Measurements from ENCODE around the gene DHX40. TPM values are rescaled to one million over a fixed set of nuclear protein-coding genes. Genes with fewer than 3 reads are reported as not detected.

The DHX40 gene
- total and polyA plus RNA-seq, 2 of the 13 experiments (the other 11 are each of a cell fraction or from before 2014, with no cell fraction given), result 22.2 to 37.0 TPM

DNA sequence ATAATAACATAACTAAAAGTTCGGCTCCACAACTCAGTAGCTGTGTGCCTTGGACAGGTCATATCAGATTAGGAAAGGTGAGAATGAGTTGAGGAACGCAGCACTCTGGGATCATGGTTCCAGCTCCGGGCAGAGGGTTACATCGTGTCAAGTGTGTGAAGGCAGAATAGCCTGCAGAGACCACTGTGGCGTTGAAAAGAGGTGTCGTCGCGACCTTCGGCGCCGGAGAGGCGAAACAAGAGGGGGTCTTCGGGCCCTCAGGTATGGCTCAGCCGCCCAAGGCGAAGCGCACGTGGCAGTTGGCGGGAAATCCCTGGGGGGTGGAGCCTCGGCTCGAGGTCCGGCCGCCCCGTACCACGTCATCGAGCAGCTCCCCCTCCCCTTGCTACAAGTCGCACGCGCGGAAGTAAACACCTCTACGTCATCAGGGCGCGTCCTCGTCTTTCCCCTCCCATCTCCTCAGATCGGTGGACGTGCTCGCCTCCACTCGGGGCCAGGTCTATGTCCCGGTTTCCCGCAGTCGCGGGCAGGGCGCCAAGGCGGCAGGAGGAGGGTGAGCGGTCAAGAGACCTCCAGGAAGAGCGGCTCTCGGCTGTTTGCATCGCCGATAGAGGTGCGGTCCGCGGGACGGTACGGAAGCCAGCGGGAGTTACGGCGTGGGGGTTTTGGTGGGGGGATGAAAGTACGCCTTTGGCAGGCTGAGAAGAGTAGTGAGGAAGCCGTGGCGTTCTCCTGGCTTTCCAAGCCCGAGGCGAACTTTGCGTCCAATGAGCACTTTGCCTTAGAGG lies at the start of gene DHX40 (continued):
- TF ChIP-seq CHD4 (IDR thresholded peaks at IDR 0.05; ENCODE audit: borderline replicate concordance, low read length) (0 out of 2 replicates have a peak, but pooled peaks have one; percentile 17), ZNF33B (CRISPR knock-in tag; IDR thresholded peaks at IDR 0.05) (peak; percentile 86; the same call in 1 of the 2 replicates), PRPF4 (IDR thresholded peaks at IDR 0.05; ENCODE audit: low read depth, low read length, poor library complexity, severe bottlenecking) (no peak), ZKSCAN8 (CRISPR knock-in tag; IDR thresholded peaks at IDR 0.05; ENCODE audit: borderline replicate concordance) (0 out of 2 replicates have a peak, but pooled peaks have one; percentile 16), MAZ (IDR thresholded peaks at IDR 0.05; ENCODE audit: borderline replicate concordance, low read depth, low read length) (peak; percentile 100), MAZ (CRISPR knock-in tag; IDR thresholded peaks at IDR 0.05; ENCODE audit: low read depth) (peak; percentile 100), GLI4 (CRISPR knock-in tag; IDR thresholded peaks at IDR 0.05; ENCODE audit: borderline replicate concordance) (no peak), CBX2 (IDR thresholded peaks at IDR 0.05; ENCODE audit: low read depth, low read length) (no peak), CBX2 (CRISPR knock-in tag; IDR thresholded peaks at IDR 0.05; ENCODE audit: low read depth) (no peak), RARA (CRISPR knock-in tag; IDR thresholded peaks at IDR 0.05) (peak; percentile 31; the same call in 1 of the 2 replicates), AGO1 (IDR thresholded peaks at IDR 0.05; ENCODE audit: low read depth, low read length, poor library complexity, severe bottlenecking) (no peak), CBX1 (IDR thresholded peaks at IDR 0.05; ENCODE audit: low read depth) (peak; percentile 28), POLR2G (IDR thresholded peaks at IDR 0.05; ENCODE audit: low read depth, low read length) (peak; percentile 69)
- TF ChIP-seq, protein P1, sequence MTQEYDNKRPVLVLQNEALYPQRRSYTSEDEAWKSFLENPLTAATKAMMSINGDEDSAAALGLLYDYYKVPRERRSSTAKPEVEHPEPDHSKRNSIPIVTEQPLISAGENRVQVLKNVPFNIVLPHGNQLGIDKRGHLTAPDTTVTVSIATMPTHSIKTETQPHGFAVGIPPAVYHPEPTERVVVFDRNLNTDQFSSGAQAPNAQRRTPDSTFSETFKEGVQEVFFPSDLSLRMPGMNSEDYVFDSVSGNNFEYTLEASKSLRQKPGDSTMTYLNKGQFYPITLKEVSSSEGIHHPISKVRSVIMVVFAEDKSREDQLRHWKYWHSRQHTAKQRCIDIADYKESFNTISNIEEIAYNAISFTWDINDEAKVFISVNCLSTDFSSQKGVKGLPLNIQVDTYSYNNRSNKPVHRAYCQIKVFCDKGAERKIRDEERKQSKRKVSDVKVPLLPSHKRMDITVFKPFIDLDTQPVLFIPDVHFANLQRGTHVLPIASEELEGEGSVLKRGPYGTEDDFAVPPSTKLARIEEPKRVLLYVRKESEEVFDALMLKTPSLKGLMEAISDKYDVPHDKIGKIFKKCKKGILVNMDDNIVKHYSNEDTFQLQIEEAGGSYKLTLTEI (CRISPR knock-in tag; conservative IDR thresholded peaks at IDR 0.05), result no peak
- TF ChIP-seq, protein P2, sequence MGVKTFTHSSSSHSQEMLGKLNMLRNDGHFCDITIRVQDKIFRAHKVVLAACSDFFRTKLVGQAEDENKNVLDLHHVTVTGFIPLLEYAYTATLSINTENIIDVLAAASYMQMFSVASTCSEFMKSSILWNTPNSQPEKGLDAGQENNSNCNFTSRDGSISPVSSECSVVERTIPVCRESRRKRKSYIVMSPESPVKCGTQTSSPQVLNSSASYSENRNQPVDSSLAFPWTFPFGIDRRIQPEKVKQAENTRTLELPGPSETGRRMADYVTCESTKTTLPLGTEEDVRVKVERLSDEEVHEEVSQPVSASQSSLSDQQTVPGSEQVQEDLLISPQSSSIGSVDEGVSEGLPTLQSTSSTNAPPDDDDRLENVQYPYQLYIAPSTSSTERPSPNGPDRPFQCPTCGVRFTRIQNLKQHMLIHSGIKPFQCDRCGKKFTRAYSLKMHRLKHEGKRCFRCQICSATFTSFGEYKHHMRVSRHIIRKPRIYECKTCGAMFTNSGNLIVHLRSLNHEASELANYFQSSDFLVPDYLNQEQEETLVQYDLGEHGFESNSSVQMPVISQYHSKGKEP (CRISPR knock-in tag; IDR thresholded peaks at IDR 0.05), result peak; percentile 95
- TF ChIP-seq, protein P3, sequence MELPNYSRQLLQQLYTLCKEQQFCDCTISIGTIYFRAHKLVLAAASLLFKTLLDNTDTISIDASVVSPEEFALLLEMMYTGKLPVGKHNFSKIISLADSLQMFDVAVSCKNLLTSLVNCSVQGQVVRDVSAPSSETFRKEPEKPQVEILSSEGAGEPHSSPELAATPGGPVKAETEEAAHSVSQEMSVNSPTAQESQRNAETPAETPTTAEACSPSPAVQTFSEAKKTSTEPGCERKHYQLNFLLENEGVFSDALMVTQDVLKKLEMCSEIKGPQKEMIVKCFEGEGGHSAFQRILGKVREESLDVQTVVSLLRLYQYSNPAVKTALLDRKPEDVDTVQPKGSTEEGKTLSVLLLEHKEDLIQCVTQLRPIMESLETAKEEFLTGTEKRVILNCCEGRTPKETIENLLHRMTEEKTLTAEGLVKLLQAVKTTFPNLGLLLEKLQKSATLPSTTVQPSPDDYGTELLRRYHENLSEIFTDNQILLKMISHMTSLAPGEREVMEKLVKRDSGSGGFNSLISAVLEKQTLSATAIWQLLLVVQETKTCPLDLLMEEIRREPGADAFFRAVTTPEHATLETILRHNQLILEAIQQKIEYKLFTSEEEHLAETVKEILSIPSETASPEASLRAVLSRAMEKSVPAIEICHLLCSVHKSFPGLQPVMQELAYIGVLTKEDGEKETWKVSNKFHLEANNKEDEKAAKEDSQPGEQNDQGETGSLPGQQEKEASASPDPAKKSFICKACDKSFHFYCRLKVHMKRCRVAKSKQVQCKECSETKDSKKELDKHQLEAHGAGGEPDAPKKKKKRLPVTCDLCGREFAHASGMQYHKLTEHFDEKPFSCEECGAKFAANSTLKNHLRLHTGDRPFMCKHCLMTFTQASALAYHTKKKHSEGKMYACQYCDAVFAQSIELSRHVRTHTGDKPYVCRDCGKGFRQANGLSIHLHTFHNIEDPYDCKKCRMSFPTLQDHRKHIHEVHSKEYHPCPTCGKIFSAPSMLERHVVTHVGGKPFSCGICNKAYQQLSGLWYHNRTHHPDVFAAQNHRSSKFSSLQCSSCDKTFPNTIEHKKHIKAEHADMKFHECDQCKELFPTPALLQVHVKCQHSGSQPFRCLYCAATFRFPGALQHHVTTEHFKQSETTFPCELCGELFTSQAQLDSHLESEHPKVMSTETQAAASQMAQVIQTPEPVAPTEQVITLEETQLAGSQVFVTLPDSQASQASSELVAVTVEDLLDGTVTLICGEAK (IDR thresholded peaks at IDR 0.05), result no peak
- TF ChIP-seq, protein P3 (CRISPR knock-in tag; IDR thresholded peaks at IDR 0.05), result peak; percentile 86

Data from HepG2 (cell line).